Kidney (tissue), 14 donors: Measurements from ENCODE around the gene CDX1. TPM values are rescaled to one million over a fixed set of nuclear protein-coding genes. Genes with fewer than 3 reads are reported as not detected.

Source experiments
- DNase-seq, 5 donors: peaks; one replicate each; pipeline ENCODE4 v3.0.0-alpha.2; 2013 to 2020
- FAIRE-seq: peaks from 2 replicates; lab custom pipeline; 2012; peaks lifted over from hg19 to GRCh38; lab: Jason Lieb, UNC
- H3K27ac ChIP-seq, 2 donors: one replicate each; pipeline ENCODE4 v1.7.0; 2013; ENCODE audit warnings: low read depth in 2 of 2, low read length in 2 of 2, inconsistent platforms in 1 of 2
- H3K27me3 ChIP-seq: one replicate; pipeline ENCODE4 v1.7.1; 2013; ENCODE audit warnings: low read length, inconsistent platforms; ENCODE audit not compliant: control insufficient read depth, insufficient read depth
- H3K36me3 ChIP-seq, 3 donors: one replicate each; pipeline versions ENCODE4 v1.7.0 to v1.7.1; 2013; ENCODE audit warnings: low read length in 3 of 3, control low read depth in 1 of 3, inconsistent platforms in 1 of 3; ENCODE audit not compliant: insufficient read depth in 3 of 3, control insufficient read depth in 2 of 3
- H3K4me1 ChIP-seq, 3 donors: one replicate each; pipeline versions ENCODE4 v1.7.0 to v1.7.1; 2013; ENCODE audit warnings: low read length in 3 of 3, inconsistent platforms in 1 of 3, low read depth in 1 of 3; ENCODE audit not compliant: control insufficient read depth in 2 of 3, insufficient read depth in 2 of 3
- H3K4me3 ChIP-seq, 3 donors: one replicate each; pipeline versions ENCODE4 v1.7.0 to v1.8.1; 2013; ENCODE audit warnings: low read length in 3 of 3, control low read depth in 1 of 3, inconsistent platforms in 1 of 3
- H3K9ac ChIP-seq, 3 donors: one replicate each; pipeline versions ENCODE4 v1.7.0 to v1.7.1; 2013; ENCODE audit warnings: low read length in 3 of 3, control low read depth in 1 of 3, inconsistent platforms in 1 of 3
- H3K9me3 ChIP-seq, 3 donors: one replicate each; pipeline versions ENCODE4 v1.7.0 to v1.7.1; 2013; ENCODE audit warnings: low read length in 3 of 3, control low read depth in 1 of 3, inconsistent platforms in 1 of 3; ENCODE audit not compliant: control insufficient read depth in 2 of 3, insufficient read depth in 1 of 3
- CTCF ChIP-seq: IDR thresholded peaks from 3 replicates; pipeline ENCODE4 v1.5.1; 2012; ENCODE audit warnings: mild to moderate bottlenecking, moderate library complexity, borderline replicate concordance; ENCODE audit not compliant: insufficient read depth; ENCODE audit errors: extremely low read depth
- intact Hi-C: fragments of 100-400 bp; cut with DNase I; formaldehyde crosslinking; loops from one replicate; pipeline ENCODE4 v1.11.1; 2022
- polyA plus RNA-seq: library from polyadenylated mRNA; stranded (reverse); fragments of 350-450 nt; fragmentation: Illumina TruSeq; extraction: RNeasy Lipid Tissue Mini Kit (QIAGEN cat#74804); gene quantifications from one replicate; pipeline ENCODE4 v1.2.3, GENCODE V29; 2014; ENCODE audit warnings: low read depth, low replicate concordance; ENCODE audit not compliant: insufficient read depth
- total RNA-seq: library from RNA; stranded (reverse); fragmentation: NEBNext Ultra II Directional; extraction: Animal tissue kit (Norgen Biotek cat#: 25700); gene quantifications from one replicate; pipeline ENCODE4 v1.2.1, GENCODE V29; 2021
- donor health status: control.
- donor health status: control.
- donor health status: control.
- donor health status: control.
- donor health status: control.
- donor health status: DM: yes; HTN: yes; CAD: no.
- donor health status: Normal renal cell carcinoma (clear cell type).

The CDX1 gene
- total and polyA plus RNA-seq, 2 donors from 2014 or later, result 0.39 TPM; not detected in 1

DNA sequence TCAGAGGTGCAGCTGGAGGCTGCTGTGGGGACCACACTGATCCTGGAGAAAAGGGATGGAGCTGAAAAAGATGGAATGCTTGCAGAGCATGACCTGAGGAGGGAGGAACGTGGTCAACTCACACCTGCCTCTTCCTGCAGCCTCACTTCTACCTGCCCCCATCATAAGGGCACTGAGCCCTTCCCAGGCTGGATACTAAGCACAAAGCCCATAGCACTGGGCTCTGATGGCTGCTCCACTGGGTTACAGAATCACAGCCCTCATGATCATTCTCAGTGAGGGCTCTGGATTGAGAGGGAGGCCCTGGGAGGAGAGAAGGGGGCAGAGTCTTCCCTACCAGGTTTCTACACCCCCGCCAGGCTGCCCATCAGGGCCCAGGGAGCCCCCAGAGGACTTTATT lies 17.4 kb downstream of the CDX1 start:
- H3K36me3 ChIP-seq, result no peaks in the 10 kb centered on the region
- H3K4me3 ChIP-seq, result no peak overlapping the region
- intact Hi-C loops, result no loop called here
- no peak overlapping the region for H3K27ac ChIP-seq
- H3K9ac ChIP-seq, result no peak overlapping the region
- DNase-seq, result no peak
- no peak for FAIRE-seq
- H3K4me1 ChIP-seq, result peaks cover 0 to 16% (median 2%) of the 10 kb centered on the region in 3 donors
- H3K27me3 ChIP-seq, result no peaks in the 10 kb centered on the region
- no peaks in the 10 kb centered on the region for H3K9me3 ChIP-seq
- TF ChIP-seq CTCF, result no peak

DNA sequence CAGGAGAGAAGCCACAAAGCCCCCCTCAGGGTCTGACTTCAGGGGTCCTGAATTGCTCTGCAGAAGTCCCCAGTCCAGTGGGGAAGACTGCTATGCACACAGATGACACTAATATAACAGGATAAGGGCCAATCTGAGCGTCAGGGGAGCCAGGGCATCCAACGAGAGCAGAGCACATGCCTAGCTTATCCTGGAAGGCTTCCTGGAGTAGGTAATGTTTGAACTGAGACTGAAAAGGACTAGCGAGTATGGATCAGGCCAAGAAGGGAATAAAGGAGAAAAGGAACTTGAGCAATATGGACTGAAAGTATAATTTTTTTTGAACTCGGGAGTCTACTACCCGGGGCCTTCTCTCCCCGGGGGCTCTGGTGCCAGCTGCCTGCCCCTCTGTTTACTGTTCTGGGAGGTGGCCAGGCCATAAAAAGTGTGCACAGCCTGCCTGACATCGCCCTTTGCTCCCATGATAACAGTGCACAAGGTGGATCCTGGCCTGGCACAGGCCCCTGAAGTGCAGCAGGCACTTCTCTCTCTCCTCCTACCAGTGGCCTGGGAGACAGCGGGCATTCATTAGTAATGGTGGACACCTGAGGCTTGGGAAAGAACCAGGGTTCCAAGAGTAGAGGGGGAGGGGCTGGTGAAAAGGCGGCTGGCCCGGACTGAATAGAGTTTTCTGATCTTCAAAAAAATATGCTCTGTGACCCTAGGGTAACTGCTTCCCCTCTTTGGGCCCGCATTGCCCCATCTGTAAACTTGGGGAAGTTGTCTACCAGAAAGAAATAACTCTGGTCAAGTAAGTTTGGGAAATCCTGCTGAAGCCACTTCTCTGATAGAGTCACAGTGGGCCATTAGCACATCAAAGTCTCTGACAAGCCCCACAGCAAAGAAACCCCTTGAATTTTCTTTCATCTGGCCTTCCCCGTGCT lies 18.7 kb downstream of the CDX1 start:
- Histone ChIP-seq H3K9me3 (no peaks in the 10 kb centered on the region), H3K9ac (no peak overlapping the region), H3K27ac (peak overlapping the region in 1 of 2 donors; percentile 27), H3K36me3 (no peaks in the 10 kb centered on the region), H3K4me3 (no peak overlapping the region), H3K4me1 (peaks cover 0 to 7% (median 6%) of the 10 kb centered on the region in 3 donors), H3K27me3 (peaks cover 4% of the 10 kb centered on the region)
- intact Hi-C loops, result no loop called here
- no peak for FAIRE-seq
- no peak for TF ChIP-seq CTCF
- no peak for DNase-seq

GRCh38 chr5:150186137-150186536 lies 19.6 kb downstream of the CDX1 start:
- no peak for FAIRE-seq
- intact Hi-C loops, result no loop called here

More at GRCh38 chr5:150186137-150186536, 19.6 kb downstream of the CDX1 start:
- peaks cover 4% of the 10 kb centered on the region for H3K27me3 ChIP-seq
- TF ChIP-seq CTCF, result no peak
- no peaks in the 10 kb centered on the region for H3K36me3 ChIP-seq
- H3K4me1 ChIP-seq, result peaks cover 0 to 6% (median 0%) of the 10 kb centered on the region in 3 donors
- H3K9me3 ChIP-seq, result no peaks in the 10 kb centered on the region
- H3K4me3 ChIP-seq, result no peak overlapping the region
- DNase-seq, result no peak
- H3K27ac ChIP-seq, result no peak overlapping the region
- H3K9ac ChIP-seq, result no peak overlapping the region
